Measurements from ENCODE around the gene CACNG3.
A peak's percentile ranks its signal among the peaks of the same experiment; 100 is the strongest.
"Not testable (repeated sequence)": the region's sequence is repeated elsewhere in the genome, so short reads cannot be mapped to it uniquely, and the experiment has no call there.

CACNG3 gene

GRCh38 chr16:24298548-24299167, 42.5 kb downstream of the CACNG3 start:
- H3K4me3 ChIP-seq (ENCODE audit: low read depth, low read length) = no peak overlapping the region
- no peak for TF ChIP-seq CTCF (IDR thresholded peaks at IDR 0.05; ENCODE audit: low read depth, low read length)
- in situ Hi-C loops (cut with HindIII; ENCODE audit: low sequenced_read_pairs) = no loop called here

GRCh38 chr16:24300750-24301149, 44.6 kb downstream of the CACNG3 start:
- H3K4me3 ChIP-seq (ENCODE audit: low read depth, low read length); in situ Hi-C loops (cut with HindIII; ENCODE audit: low sequenced_read_pairs); DNase-seq (ENCODE audit: low read depth, low spot score): not testable (repeated sequence)

More at GRCh38 chr16:24298548-24299167, 42.5 kb downstream of the CACNG3 start:
- DNase-seq (ENCODE audit: low read depth, low spot score) = no peak

GRCh38 chr16:24302636-24303035, 46.5 kb downstream of the CACNG3 start:
- in situ Hi-C loops (cut with HindIII; ENCODE audit: low sequenced_read_pairs) = no loop called here
- TF ChIP-seq CTCF (IDR thresholded peaks at IDR 0.05; ENCODE audit: low read depth, low read length) = no peak
- no peak overlapping the region for H3K4me3 ChIP-seq (ENCODE audit: low read depth, low read length)
- DNase-seq (ENCODE audit: low read depth, low spot score) = no peak

- no peak for TF ChIP-seq CTCF (IDR thresholded peaks at IDR 0.05; ENCODE audit: low read depth, low read length)
- in situ Hi-C loops (cut with HindIII; ENCODE audit: low sequenced_read_pairs) = no loop called here
- H3K4me3 ChIP-seq (ENCODE audit: low read depth, low read length) = no peak overlapping the region
- DNase-seq (ENCODE audit: low read depth, low spot score) = no peak
Measured at GRCh38 chr16:24308200-24308599, 52.1 kb downstream of the CACNG3 start.

GRCh38 chr16:24309258-24310142, 53.4 kb downstream of the CACNG3 start:
- peak; percentile 10 for DNase-seq (ENCODE audit: low read depth, low spot score)
- TF ChIP-seq CTCF (IDR thresholded peaks at IDR 0.05; ENCODE audit: low read depth, low read length) = no peak
- no peak overlapping the region for H3K4me3 ChIP-seq (ENCODE audit: low read depth, low read length)
- in situ Hi-C loops (cut with HindIII; ENCODE audit: low sequenced_read_pairs) = no loop called here

- no peak for DNase-seq (ENCODE audit: low read depth, low spot score)
- in situ Hi-C loops (cut with HindIII; ENCODE audit: low sequenced_read_pairs) = no loop called here
- no peak overlapping the region for H3K4me3 ChIP-seq (ENCODE audit: low read depth, low read length)
- TF ChIP-seq CTCF (IDR thresholded peaks at IDR 0.05; ENCODE audit: low read depth, low read length) = no peak
Measured at GRCh38 chr16:24315343-24315742, 59.2 kb downstream of the CACNG3 start.

- in situ Hi-C loops (cut with HindIII; ENCODE audit: low sequenced_read_pairs) = no loop called here
- TF ChIP-seq CTCF (IDR thresholded peaks at IDR 0.05; ENCODE audit: low read depth, low read length) = no peak
- no peak overlapping the region for H3K4me3 ChIP-seq (ENCODE audit: low read depth, low read length)
- no peak for DNase-seq (ENCODE audit: low read depth, low spot score)
Measured at GRCh38 chr16:24318680-24319079, 62.5 kb downstream of the CACNG3 start.
